HepG2 (cell line): ENCODE results near the gene QSER1. TPM values are rescaled to one million over a fixed set of nuclear protein-coding genes. Genes with fewer than 3 reads are reported as not detected.
A peak's percentile ranks its signal among the peaks of the same experiment; 100 is the strongest.

Experiments used
- AKAP8 ChIP-seq: sonication (generic); formaldehyde crosslinking; IDR thresholded peaks from 2 replicates; pipeline ENCODE4 v1.5.1; 2020; ENCODE audit warnings: mild to moderate bottlenecking, missing genetic modification reagents
- HIVEP1 ChIP-seq: sonication (generic); formaldehyde crosslinking; IDR thresholded peaks from 2 replicates; pipeline ENCODE4 v1.4.0; 2020; ENCODE audit warnings: mild to moderate bottlenecking, missing genetic modification reagents
- KAT7 ChIP-seq: IDR thresholded peaks from 2 replicates; pipeline ENCODE4 v1.6.1; 2018; ENCODE audit warnings: borderline replicate concordance, missing compliant biosample characterization
- MED8 ChIP-seq: sonication (generic); formaldehyde crosslinking; IDR thresholded peaks from 2 replicates; pipeline ENCODE4 v1.8.1; 2023; ENCODE audit warnings: mild to moderate bottlenecking, missing genetic modification reagents; ENCODE audit not compliant: insufficient replicate concordance
- MEIS2 ChIP-seq: sonication (generic); formaldehyde crosslinking; IDR thresholded peaks from 2 replicates; pipeline ENCODE4 v1.9.0; 2021; ENCODE audit warnings: mild to moderate bottlenecking, missing genetic modification reagents
- NONO ChIP-seq, 2 experiments: fragments of 450-650 bp in 1 of 2; sonication (generic) in 1 of 2; formaldehyde crosslinking in 1 of 2; IDR thresholded peaks in 1 of 2; conservative IDR thresholded peaks in 1 of 2; 2 replicates each; pipeline versions ENCODE4 v1.6.1 to v1.8.0; 2017 to 2022; ENCODE audit warnings: mild to moderate bottlenecking in 1 of 2, missing genetic modification reagents in 1 of 2, moderate library complexity in 1 of 2
- SAP130 ChIP-seq: IDR thresholded peaks from 2 replicates; pipeline ENCODE4 v1.6.1; 2016; ENCODE audit warnings: low read depth
- SIN3A ChIP-seq: IDR thresholded peaks from 2 replicates; pipeline ENCODE4 v1.6.1; 2011; ENCODE audit warnings: low read depth, mild to moderate bottlenecking, control low read depth, low read length, borderline replicate concordance
- SMARCE1 ChIP-seq: fragments of 450-650 bp; IDR thresholded peaks from 2 replicates; pipeline ENCODE4 v1.6.1; 2017; ENCODE audit warnings: borderline replicate concordance
- TEAD3 ChIP-seq: optimal IDR thresholded peaks from 2 replicates; pipeline ENCODE3; 2016; ENCODE audit warnings: borderline replicate concordance
- ZBTB38 ChIP-seq: sonication (generic); formaldehyde crosslinking; IDR thresholded peaks from 2 replicates; pipeline ENCODE4 v1.5.1; 2020; ENCODE audit warnings: mild to moderate bottlenecking, missing genetic modification reagents
- ZNF292 ChIP-seq: sonication (generic); formaldehyde crosslinking; IDR thresholded peaks from 2 replicates; pipeline ENCODE4 v1.8.1; 2022; ENCODE audit warnings: mild to moderate bottlenecking, low read depth, missing genetic modification reagents, borderline replicate concordance
- ZNF431 ChIP-seq: sonication (generic); formaldehyde crosslinking; IDR thresholded peaks from 2 replicates; pipeline ENCODE4 v1.9.0; 2022; ENCODE audit warnings: missing genetic modification reagents, low read depth, mild to moderate bottlenecking, borderline replicate concordance
- polyA plus RNA-seq, 8 experiments: library from polyadenylated mRNA; depleted of rRNA in 3 of 8; stranded (reverse) in 7 of 8; unstranded in 1 of 8; fragments of >200 nt; fragmentation: Illumina TruSeq in 4 of 8; extraction: Trizol in 4 of 8; gene quantifications; 2 replicates each; pipeline versions ENCODE4 v1.2.1 to v1.2.3, GENCODE V29; 2011 to 2016; ENCODE audit warnings: low read depth in 4 of 8, missing spikeins in 1 of 8, mixed read lengths in 1 of 8; ENCODE audit not compliant: insufficient read depth in 1 of 8
- total RNA-seq, 5 experiments: library from RNA; depleted of rRNA; stranded (reverse); fragments of >200 nt; fragmentation: Illumina TruSeq; extraction: Trizol; gene quantifications; 2 replicates each; pipeline ENCODE4 v1.2.3, GENCODE V29; 2016; ENCODE audit warnings: low read depth in 1 of 5
- TF ChIP-seq, protein P1 (sequence below): sonication (generic); formaldehyde crosslinking; IDR thresholded peaks from 2 replicates; pipeline ENCODE4 v1.4.0; 2020; ENCODE audit warnings: missing genetic modification reagents, mild to moderate bottlenecking, borderline replicate concordance
- TF ChIP-seq, protein P2 (sequence below): sonication (generic); formaldehyde crosslinking; IDR thresholded peaks from 2 replicates; pipeline ENCODE4 v1.8.1; 2022; ENCODE audit warnings: mild to moderate bottlenecking, missing genetic modification reagents
- TF ChIP-seq, protein P3 (sequence below): sonication (generic); formaldehyde crosslinking; IDR thresholded peaks from 2 replicates; pipeline ENCODE4 v1.4.0; 2020; ENCODE audit warnings: mild to moderate bottlenecking, low read depth, missing genetic modification reagents
- TF ChIP-seq, protein P4 (sequence below): sonication (generic); formaldehyde crosslinking; IDR thresholded peaks from 2 replicates; pipeline ENCODE4 v1.5.0; 2020; ENCODE audit warnings: mild to moderate bottlenecking, missing genetic modification reagents
- TF ChIP-seq, protein P5 (sequence below): sonication (generic); formaldehyde crosslinking; IDR thresholded peaks from 2 replicates; pipeline ENCODE4 v1.5.0; 2020; ENCODE audit warnings: mild to moderate bottlenecking, missing genetic modification reagents

QSER1 gene
- total and polyA plus RNA-seq, 2 of the 13 experiments (the other 11 are each of a cell fraction or from before 2014, with no cell fraction given): 8.9 to 17.3 TPM

DNA sequence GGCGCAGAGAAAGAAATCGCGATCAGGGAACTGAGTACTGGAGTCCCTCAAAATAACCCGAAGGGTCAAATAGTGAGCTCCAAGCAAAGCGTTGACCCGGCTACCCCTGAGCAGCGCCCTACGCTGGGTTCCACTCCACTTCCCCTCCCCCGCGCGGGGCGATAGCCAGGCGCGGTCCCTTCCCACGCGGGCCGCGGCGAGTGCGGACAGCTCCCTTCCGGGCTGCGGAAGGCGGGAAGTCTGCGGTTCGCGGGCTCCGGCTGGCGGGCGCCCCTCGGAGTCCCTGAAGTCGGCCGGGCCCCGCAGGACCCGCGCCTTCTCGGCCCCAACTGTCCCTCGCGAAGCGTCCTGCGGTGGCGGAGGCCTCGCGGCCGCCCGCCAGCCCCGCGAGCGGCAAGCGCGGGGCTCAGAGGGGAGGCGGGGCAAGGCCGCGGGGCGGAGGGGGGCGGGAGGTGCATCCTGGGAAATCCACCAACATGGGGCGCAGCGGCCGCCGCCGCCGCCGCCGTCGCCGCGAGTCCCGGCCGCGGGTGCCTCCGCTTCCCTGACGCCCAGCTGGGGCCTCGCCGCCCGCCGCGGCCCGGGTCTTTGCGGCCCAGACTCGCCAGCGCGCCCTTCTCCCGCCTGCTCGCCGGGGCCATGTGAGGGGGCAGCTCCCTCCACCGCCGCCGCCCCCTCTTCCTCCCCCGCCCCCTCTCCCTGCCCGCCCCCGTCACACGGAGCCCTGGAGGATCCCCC is at the start of gene QSER1 (continued):
- TF ChIP-seq, protein P1, sequence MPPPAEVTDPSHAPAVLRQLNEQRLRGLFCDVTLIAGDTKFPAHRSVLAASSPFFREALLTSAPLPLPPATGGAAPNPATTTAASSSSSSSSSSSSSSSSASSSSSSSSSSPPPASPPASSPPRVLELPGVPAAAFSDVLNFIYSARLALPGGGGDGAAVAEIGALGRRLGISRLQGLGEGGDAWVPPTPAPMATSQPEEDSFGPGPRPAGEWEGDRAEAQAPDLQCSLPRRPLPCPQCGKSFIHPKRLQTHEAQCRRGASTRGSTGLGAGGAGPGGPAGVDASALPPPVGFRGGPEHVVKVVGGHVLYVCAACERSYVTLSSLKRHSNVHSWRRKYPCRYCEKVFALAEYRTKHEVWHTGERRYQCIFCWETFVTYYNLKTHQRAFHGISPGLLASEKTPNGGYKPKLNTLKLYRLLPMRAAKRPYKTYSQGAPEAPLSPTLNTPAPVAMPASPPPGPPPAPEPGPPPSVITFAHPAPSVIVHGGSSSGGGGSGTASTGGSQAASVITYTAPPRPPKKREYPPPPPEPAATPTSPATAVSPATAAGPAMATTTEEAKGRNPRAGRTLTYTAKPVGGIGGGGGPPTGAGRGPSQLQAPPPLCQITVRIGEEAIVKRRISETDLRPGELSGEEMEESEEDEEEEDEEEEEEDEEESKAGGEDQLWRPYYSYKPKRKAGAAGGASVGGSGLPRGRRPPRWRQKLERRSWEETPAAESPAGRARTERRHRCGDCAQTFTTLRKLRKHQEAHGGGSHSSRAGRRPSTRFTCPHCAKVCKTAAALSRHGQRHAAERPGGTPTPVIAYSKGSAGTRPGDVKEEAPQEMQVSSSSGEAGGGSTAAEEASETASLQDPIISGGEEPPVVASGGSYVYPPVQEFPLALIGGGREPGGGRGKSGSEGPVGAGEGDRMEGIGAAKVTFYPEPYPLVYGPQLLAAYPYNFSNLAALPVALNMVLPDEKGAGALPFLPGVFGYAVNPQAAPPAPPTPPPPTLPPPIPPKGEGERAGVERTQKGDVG (CRISPR knock-in tag): no peak
- TF ChIP-seq ZNF292 (CRISPR knock-in tag) (no peak), MED8 (CRISPR knock-in tag) (no peak), AKAP8 (CRISPR knock-in tag) (0 out of 2 replicates have a peak, but pooled peaks have one; percentile 55), HIVEP1 (no peak), KAT7 (CRISPR knock-in tag) (peak; percentile 52; the same call in 1 of the 2 replicates), SIN3A (peak; percentile 28; the same call in 1 of the 2 replicates), NONO (IDR thresholded peaks at IDR 0.05) (no peak), NONO (CRISPR knock-in tag; conservative IDR thresholded peaks at IDR 0.05) (peak; percentile 4; the same call in 1 of the 2 replicates), ZBTB38 (CRISPR knock-in tag) (peak; percentile 63; the same call in 1 of the 2 replicates), SAP130 (peak; percentile 69), ZNF431 (no peak), MEIS2 (peak; percentile 42; the same call in 1 of the 2 replicates), SMARCE1 (no peak), TEAD3 (CRISPR knock-in tag) (no peak)
- TF ChIP-seq, protein P2, sequence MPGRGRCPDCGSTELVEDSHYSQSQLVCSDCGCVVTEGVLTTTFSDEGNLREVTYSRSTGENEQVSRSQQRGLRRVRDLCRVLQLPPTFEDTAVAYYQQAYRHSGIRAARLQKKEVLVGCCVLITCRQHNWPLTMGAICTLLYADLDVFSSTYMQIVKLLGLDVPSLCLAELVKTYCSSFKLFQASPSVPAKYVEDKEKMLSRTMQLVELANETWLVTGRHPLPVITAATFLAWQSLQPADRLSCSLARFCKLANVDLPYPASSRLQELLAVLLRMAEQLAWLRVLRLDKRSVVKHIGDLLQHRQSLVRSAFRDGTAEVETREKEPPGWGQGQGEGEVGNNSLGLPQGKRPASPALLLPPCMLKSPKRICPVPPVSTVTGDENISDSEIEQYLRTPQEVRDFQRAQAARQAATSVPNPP (CRISPR knock-in tag): no peak
- TF ChIP-seq, protein P3, sequence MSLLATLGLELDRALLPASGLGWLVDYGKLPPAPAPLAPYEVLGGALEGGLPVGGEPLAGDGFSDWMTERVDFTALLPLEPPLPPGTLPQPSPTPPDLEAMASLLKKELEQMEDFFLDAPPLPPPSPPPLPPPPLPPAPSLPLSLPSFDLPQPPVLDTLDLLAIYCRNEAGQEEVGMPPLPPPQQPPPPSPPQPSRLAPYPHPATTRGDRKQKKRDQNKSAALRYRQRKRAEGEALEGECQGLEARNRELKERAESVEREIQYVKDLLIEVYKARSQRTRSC (CRISPR knock-in tag): peak; percentile 66; the same call in 1 of the 2 replicates
- TF ChIP-seq, protein P4, sequence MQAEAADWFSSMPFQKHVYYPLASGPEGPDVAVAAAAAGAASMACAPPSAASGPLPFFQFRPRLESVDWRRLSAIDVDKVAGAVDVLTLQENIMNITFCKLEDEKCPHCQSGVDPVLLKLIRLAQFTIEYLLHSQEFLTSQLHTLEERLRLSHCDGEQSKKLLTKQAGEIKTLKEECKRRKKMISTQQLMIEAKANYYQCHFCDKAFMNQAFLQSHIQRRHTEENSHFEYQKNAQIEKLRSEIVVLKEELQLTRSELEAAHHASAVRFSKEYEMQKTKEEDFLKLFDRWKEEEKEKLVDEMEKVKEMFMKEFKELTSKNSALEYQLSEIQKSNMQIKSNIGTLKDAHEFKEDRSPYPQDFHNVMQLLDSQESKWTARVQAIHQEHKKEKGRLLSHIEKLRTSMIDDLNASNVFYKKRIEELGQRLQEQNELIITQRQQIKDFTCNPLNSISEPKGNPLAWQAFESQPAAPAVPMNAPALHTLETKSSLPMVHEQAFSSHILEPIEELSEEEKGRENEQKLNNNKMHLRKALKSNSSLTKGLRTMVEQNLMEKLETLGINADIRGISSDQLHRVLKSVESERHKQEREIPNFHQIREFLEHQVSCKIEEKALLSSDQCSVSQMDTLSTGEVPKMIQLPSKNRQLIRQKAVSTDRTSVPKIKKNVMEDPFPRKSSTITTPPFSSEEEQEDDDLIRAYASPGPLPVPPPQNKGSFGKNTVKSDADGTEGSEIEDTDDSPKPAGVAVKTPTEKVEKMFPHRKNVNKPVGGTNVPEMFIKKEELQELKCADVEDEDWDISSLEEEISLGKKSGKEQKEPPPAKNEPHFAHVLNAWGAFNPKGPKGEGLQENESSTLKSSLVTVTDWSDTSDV (CRISPR knock-in tag): 0 out of 2 replicates have a peak, but pooled peaks have one; percentile 72
- TF ChIP-seq, protein P5, sequence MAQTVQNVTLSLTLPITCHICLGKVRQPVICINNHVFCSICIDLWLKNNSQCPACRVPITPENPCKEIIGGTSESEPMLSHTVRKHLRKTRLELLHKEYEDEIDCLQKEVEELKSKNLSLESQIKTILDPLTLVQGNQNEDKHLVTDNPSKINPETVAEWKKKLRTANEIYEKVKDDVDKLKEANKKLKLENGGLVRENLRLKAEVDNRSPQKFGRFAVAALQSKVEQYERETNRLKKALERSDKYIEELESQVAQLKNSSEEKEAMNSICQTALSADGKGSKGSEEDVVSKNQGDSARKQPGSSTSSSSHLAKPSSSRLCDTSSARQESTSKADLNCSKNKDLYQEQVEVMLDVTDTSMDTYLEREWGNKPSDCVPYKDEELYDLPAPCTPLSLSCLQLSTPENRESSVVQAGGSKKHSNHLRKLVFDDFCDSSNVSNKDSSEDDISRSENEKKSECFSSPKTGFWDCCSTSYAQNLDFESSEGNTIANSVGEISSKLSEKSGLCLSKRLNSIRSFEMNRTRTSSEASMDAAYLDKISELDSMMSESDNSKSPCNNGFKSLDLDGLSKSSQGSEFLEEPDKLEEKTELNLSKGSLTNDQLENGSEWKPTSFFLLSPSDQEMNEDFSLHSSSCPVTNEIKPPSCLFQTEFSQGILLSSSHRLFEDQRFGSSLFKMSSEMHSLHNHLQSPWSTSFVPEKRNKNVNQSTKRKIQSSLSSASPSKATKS: no peak
